Right ventricle myocardium inferior (tissue), 1 donor: ENCODE measurements around the gene MYO15B. TPM values are rescaled to one million over a fixed set of nuclear protein-coding genes. Genes with fewer than 3 reads are reported as not detected.

Experiments used
- ATAC-seq: fragments of 200-7000 bp; cut with Tn5 transposase; one replicate; pipeline ENCODE4 v1.9.1; 2020; ENCODE audit warnings: mild to moderate bottlenecking, moderate library complexity
- DNase-seq: peaks from one replicate; pipeline ENCODE4 v3.0.0; 2021; ENCODE audit errors: missing footprints
- intact Hi-C: fragments of 100-400 bp; cut with DNase I; formaldehyde crosslinking; loops from one replicate; pipeline ENCODE4 v1.11.0; 2022
- total RNA-seq: library from RNA; stranded (reverse); fragmentation: NEBNext Ultra II Directional; extraction: Animal tissue kit (Norgen Biotek cat#: 25700); gene quantifications from one replicate; pipeline ENCODE4 v1.2.1, GENCODE V29; 2021
- donor health status: DM: no; HTN: yes; CAD: no; lungs with severe emphysema.

The MYO15B gene
- total RNA-seq, 1 donor from 2014 or later = 43.7 TPM

DNA sequence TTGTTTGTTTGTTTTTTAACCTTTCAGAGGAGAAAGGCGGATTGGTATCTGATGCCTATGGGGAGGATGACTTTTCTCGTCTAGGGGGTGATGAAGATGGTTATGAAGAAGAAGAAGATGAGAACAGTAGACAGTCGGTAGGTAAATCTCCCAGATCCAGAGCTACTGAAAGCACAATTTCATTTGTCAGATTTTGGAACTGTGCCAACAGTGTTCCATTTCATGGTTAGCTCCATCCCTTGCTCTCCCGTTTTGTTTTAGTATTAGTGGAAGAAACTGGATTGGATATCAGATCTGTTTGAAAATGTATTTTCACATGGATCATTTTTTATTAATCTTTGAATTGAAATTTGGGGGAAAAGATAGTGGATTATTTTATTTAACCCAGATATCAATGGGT lies 80.9 kb downstream of the MYO15B start:
- intact Hi-C loops = no loop called here
- no peak for ATAC-seq
- DNase-seq = no peak

GRCh38 chr17:75670868-75671267 lies 83.3 kb downstream of the MYO15B start:
- DNase-seq (no peak), ATAC-seq (no peak)
- intact Hi-C loops = no loop called here

- no peak for DNase-seq
- intact Hi-C loops = no loop called here
- ATAC-seq = no peak
Observed at GRCh38 chr17:75672011-75672410, 84.4 kb downstream of the MYO15B start.

GRCh38 chr17:75673487-75673886 lies 85.9 kb downstream of the MYO15B start:
- no peak for DNase-seq
- intact Hi-C loops = no loop called here
- ATAC-seq = no peak

Other genes with a start within 250 kb of the MYO15B start
- 59.0 TPM for gene GRB2, start 182.1 kb upstream of the MYO15B start, total RNA-seq
- gene TMEM94, start 131.2 kb upstream of the MYO15B start, total RNA-seq = 50.3 TPM
- 39.1 TPM for gene CASKIN2, start 72.3 kb upstream of the MYO15B start, total RNA-seq
- 6.1 TPM for gene TSEN54, start 71.3 kb upstream of the MYO15B start, total RNA-seq
- gene LLGL2, start 62.1 kb upstream of the MYO15B start, total RNA-seq = 4.1 TPM
- 11.4 TPM for gene SMIM5, start 45.6 kb downstream of the MYO15B start, total RNA-seq
- 15.9 TPM for gene RECQL5, start 79.4 kb downstream of the MYO15B start, total RNA-seq
- 47.4 TPM for gene SAP30BP, start 79.5 kb downstream of the MYO15B start, total RNA-seq
- 7.5 TPM for gene ITGB4, start 133.7 kb downstream of the MYO15B start, total RNA-seq
- 23.8 TPM for gene GALK1, start 177.4 kb downstream of the MYO15B start, total RNA-seq
- 16.0 TPM for gene UNK, start 197.0 kb downstream of the MYO15B start, total RNA-seq